ENCODE measurements around the gene CHCHD6.
A peak's percentile ranks its signal among the peaks of the same experiment; 100 is the strongest.

CHCHD6 gene

GRCh38 chr3:126991366-126992200 lies 287.5 kb downstream of the CHCHD6 start:
- Histone ChIP-seq H3K27ac (ENCODE audit: low read depth, low read length) (no peak overlapping the region), H3K9ac (ENCODE audit: low read depth, low read length) (no peak overlapping the region), H3K36me3 (ENCODE audit: control insufficient read depth, insufficient read depth, low read length) (peaks cover 36% of the 10 kb centered on the region), H3K27me3 (ENCODE audit: control insufficient read depth, insufficient read depth, low read length) (no peaks in the 10 kb centered on the region), H3K9me3 (ENCODE audit: control insufficient read depth, insufficient read depth, low read length) (no peaks in the 10 kb centered on the region), H3K4me3 (ENCODE audit: low read depth, low read length) (no peak overlapping the region), H3K4me1 (ENCODE audit: control insufficient read depth, insufficient read depth, low read length) (no peaks in the 10 kb centered on the region)

GRCh38 chr3:126992216-126992615 lies 288.2 kb downstream of the CHCHD6 start:
- H3K4me3 ChIP-seq (ENCODE audit: low read depth, low read length), result no peak overlapping the region
- no peak overlapping the region for H3K9ac ChIP-seq (ENCODE audit: low read depth, low read length)
- H3K27me3 ChIP-seq (ENCODE audit: control insufficient read depth, insufficient read depth, low read length), result no peaks in the 10 kb centered on the region
- H3K4me1 ChIP-seq (ENCODE audit: control insufficient read depth, insufficient read depth, low read length), result no peaks in the 10 kb centered on the region
- H3K9me3 ChIP-seq (ENCODE audit: control insufficient read depth, insufficient read depth, low read length), result no peaks in the 10 kb centered on the region
- H3K27ac ChIP-seq (ENCODE audit: low read depth, low read length), result no peak overlapping the region
- H3K36me3 ChIP-seq (ENCODE audit: control insufficient read depth, insufficient read depth, low read length), result peaks cover 42% of the 10 kb centered on the region

GRCh38 chr3:126992776-126993175 lies 288.7 kb downstream of the CHCHD6 start:
- H3K27me3 ChIP-seq (ENCODE audit: control insufficient read depth, insufficient read depth, low read length), result no peaks in the 10 kb centered on the region
- peaks cover 45% of the 10 kb centered on the region for H3K36me3 ChIP-seq (ENCODE audit: control insufficient read depth, insufficient read depth, low read length)
- no peaks in the 10 kb centered on the region for H3K9me3 ChIP-seq (ENCODE audit: control insufficient read depth, insufficient read depth, low read length)
- no peak overlapping the region for H3K9ac ChIP-seq (ENCODE audit: low read depth, low read length)
- no peak overlapping the region for H3K4me3 ChIP-seq (ENCODE audit: low read depth, low read length)
- H3K4me1 ChIP-seq (ENCODE audit: control insufficient read depth, insufficient read depth, low read length), result no peaks in the 10 kb centered on the region
- H3K27ac ChIP-seq (ENCODE audit: low read depth, low read length), result no peak overlapping the region

GRCh38 chr3:126993436-126993835 lies 289.4 kb downstream of the CHCHD6 start:
- no peak overlapping the region for H3K27ac ChIP-seq (ENCODE audit: low read depth, low read length)
- H3K4me3 ChIP-seq (ENCODE audit: low read depth, low read length), result no peak overlapping the region
- H3K27me3 ChIP-seq (ENCODE audit: control insufficient read depth, insufficient read depth, low read length), result no peaks in the 10 kb centered on the region
- H3K4me1 ChIP-seq (ENCODE audit: control insufficient read depth, insufficient read depth, low read length), result no peaks in the 10 kb centered on the region
- peaks cover 48% of the 10 kb centered on the region for H3K36me3 ChIP-seq (ENCODE audit: control insufficient read depth, insufficient read depth, low read length)
- H3K9ac ChIP-seq (ENCODE audit: low read depth, low read length), result no peak overlapping the region
- H3K9me3 ChIP-seq (ENCODE audit: control insufficient read depth, insufficient read depth, low read length), result no peaks in the 10 kb centered on the region

GRCh38 chr3:126994661-126995245 lies 290.7 kb downstream of the CHCHD6 start:
- no peak overlapping the region for H3K27ac ChIP-seq (ENCODE audit: low read depth, low read length)
- H3K4me1 ChIP-seq (ENCODE audit: control insufficient read depth, insufficient read depth, low read length), result no peaks in the 10 kb centered on the region
- peaks cover 37% of the 10 kb centered on the region for H3K36me3 ChIP-seq (ENCODE audit: control insufficient read depth, insufficient read depth, low read length)
- H3K9ac ChIP-seq (ENCODE audit: low read depth, low read length), result no peak overlapping the region
- H3K4me3 ChIP-seq (ENCODE audit: low read depth, low read length), result no peak overlapping the region
- H3K9me3 ChIP-seq (ENCODE audit: control insufficient read depth, insufficient read depth, low read length), result no peaks in the 10 kb centered on the region
- H3K27me3 ChIP-seq (ENCODE audit: control insufficient read depth, insufficient read depth, low read length), result no peaks in the 10 kb centered on the region

GRCh38 chr3:126995254-126995780 lies 291.3 kb downstream of the CHCHD6 start:
- Histone ChIP-seq H3K36me3 (ENCODE audit: control insufficient read depth, insufficient read depth, low read length) (peaks cover 32% of the 10 kb centered on the region), H3K4me3 (ENCODE audit: low read depth, low read length) (no peak overlapping the region), H3K27me3 (ENCODE audit: control insufficient read depth, insufficient read depth, low read length) (no peaks in the 10 kb centered on the region), H3K4me1 (ENCODE audit: control insufficient read depth, insufficient read depth, low read length) (no peaks in the 10 kb centered on the region), H3K27ac (ENCODE audit: low read depth, low read length) (no peak overlapping the region), H3K9me3 (ENCODE audit: control insufficient read depth, insufficient read depth, low read length) (no peaks in the 10 kb centered on the region), H3K9ac (ENCODE audit: low read depth, low read length) (no peak overlapping the region)

- Histone ChIP-seq H3K27ac (ENCODE audit: low read depth, low read length) (no peak overlapping the region), H3K27me3 (ENCODE audit: control insufficient read depth, insufficient read depth, low read length) (no peaks in the 10 kb centered on the region), H3K9me3 (ENCODE audit: control insufficient read depth, insufficient read depth, low read length) (no peaks in the 10 kb centered on the region), H3K4me3 (ENCODE audit: low read depth, low read length) (no peak overlapping the region), H3K4me1 (ENCODE audit: control insufficient read depth, insufficient read depth, low read length) (no peaks in the 10 kb centered on the region), H3K36me3 (ENCODE audit: control insufficient read depth, insufficient read depth, low read length) (peaks cover 25% of the 10 kb centered on the region), H3K9ac (ENCODE audit: low read depth, low read length) (no peak overlapping the region)
These were observed 292.0 kb downstream of the CHCHD6 start for GRCh38 chr3:126995926-126996512.

GRCh38 chr3:126996905-126997304 lies 292.9 kb downstream of the CHCHD6 start:
- H3K9me3 ChIP-seq (ENCODE audit: control insufficient read depth, insufficient read depth, low read length), result no peaks in the 10 kb centered on the region
- H3K9ac ChIP-seq (ENCODE audit: low read depth, low read length), result no peak overlapping the region
- no peak overlapping the region for H3K27ac ChIP-seq (ENCODE audit: low read depth, low read length)
- H3K27me3 ChIP-seq (ENCODE audit: control insufficient read depth, insufficient read depth, low read length), result no peaks in the 10 kb centered on the region
- peaks cover 17% of the 10 kb centered on the region; the same call in 1 of the 2 replicates for H3K36me3 ChIP-seq (ENCODE audit: control insufficient read depth, insufficient read depth, low read length)
- H3K4me1 ChIP-seq (ENCODE audit: control insufficient read depth, insufficient read depth, low read length), result peaks cover 6% of the 10 kb centered on the region
- H3K4me3 ChIP-seq (ENCODE audit: low read depth, low read length), result no peak overlapping the region

GRCh38 chr3:126997455-126998038 lies 293.5 kb downstream of the CHCHD6 start:
- Histone ChIP-seq H3K9me3 (ENCODE audit: control insufficient read depth, insufficient read depth, low read length) (no peaks in the 10 kb centered on the region), H3K27me3 (ENCODE audit: control insufficient read depth, insufficient read depth, low read length) (no peaks in the 10 kb centered on the region), H3K4me3 (ENCODE audit: low read depth, low read length) (no peak overlapping the region), H3K4me1 (ENCODE audit: control insufficient read depth, insufficient read depth, low read length) (peaks cover 11% of the 10 kb centered on the region), H3K27ac (ENCODE audit: low read depth, low read length) (no peak overlapping the region), H3K36me3 (ENCODE audit: control insufficient read depth, insufficient read depth, low read length) (peaks cover 16% of the 10 kb centered on the region; the same call in 1 of the 2 replicates), H3K9ac (ENCODE audit: low read depth, low read length) (no peak overlapping the region)

- H3K36me3 ChIP-seq (ENCODE audit: control insufficient read depth, insufficient read depth, low read length), result peaks cover 18% of the 10 kb centered on the region; the same call in 1 of the 2 replicates
- peaks cover 13% of the 10 kb centered on the region for H3K4me1 ChIP-seq (ENCODE audit: control insufficient read depth, insufficient read depth, low read length)
- H3K9me3 ChIP-seq (ENCODE audit: control insufficient read depth, insufficient read depth, low read length), result no peaks in the 10 kb centered on the region
- H3K9ac ChIP-seq (ENCODE audit: low read depth, low read length), result peak overlapping the region; percentile 28; the same call in 1 of the 2 replicates
- no peak overlapping the region for H3K27ac ChIP-seq (ENCODE audit: low read depth, low read length)
- H3K27me3 ChIP-seq (ENCODE audit: control insufficient read depth, insufficient read depth, low read length), result no peaks in the 10 kb centered on the region
- no peak overlapping the region for H3K4me3 ChIP-seq (ENCODE audit: low read depth, low read length)
These were observed 294.3 kb downstream of the CHCHD6 start for GRCh38 chr3:126998320-126998719.

Measured in HUES48 (cell line).